Adrenal gland (tissue), 5 donors: ENCODE results near the gene GMDS.

Source experiments
- CTCF ChIP-seq, 6 experiments: fragments of 450-650 bp in 4 of 6; fragments of 200-600 bp in 2 of 6; sonication (generic) in 1 of 6; IDR thresholded peaks; 1 replicate in 5 of 6; 2 replicates in 1 of 6; pipeline versions ENCODE4 v1.5.1 to v1.8.0; 2016 to 2021; ENCODE audit warnings: antibody characterized with exemption in 6 of 6, mild to moderate bottlenecking in 2 of 6, moderate library complexity in 1 of 6
- POLR2A ChIP-seq, 2 donors: fragments of 450-650 bp; IDR thresholded peaks; one replicate each; pipeline ENCODE4 v1.6.1; 2017; ENCODE audit warnings: antibody characterized with exemption in 2 of 2, mild to moderate bottlenecking in 2 of 2, moderate library complexity in 1 of 2
- donor health status: DM: no; HTN: no; CAD: no.

GRCh38 chr6:2140438-2141128 is 104.8 kb downstream of the GMDS start:
- no peak for TF ChIP-seq CTCF (IDR thresholded peaks at IDR 0.05)
- TF ChIP-seq POLR2A (IDR thresholded peaks at IDR 0.05), result no peak
